Activated naive CD8-positive, alpha-beta T cell treated with anti-CD3 and anti-CD28 coated beads, Interleukin-2, amount 10 ng/mL, durations not matched to agents 7 days and 5 days (primary cell): ENCODE measurements around the gene CNTN4. TPM values are rescaled to one million over a fixed set of nuclear protein-coding genes. Genes with fewer than 3 reads are reported as not detected.

ENCODE experiments used
- ATAC-seq: fragments of 150-1000 bp; cut with Tn5 transposase; one replicate; pipeline ENCODE4 v1.10.0; 2021; ENCODE audit warnings: low read depth, moderate library complexity
- POLR2A ChIA-PET: fragments of 350-600 bp; sonication (Branson Sonifier 250); formaldehyde crosslinking; loops from one replicate; lab custom pipeline; 2021; ENCODE audit warnings: antibody characterized with exemption; lab: Charles Lee
- DNase-seq: peaks from one replicate; pipeline ENCODE4 v3.0.0; 2021
- H3K27ac Mint-ChIP-seq: one replicate; pipeline ENCODE4 v1.8.0; 2022; ENCODE audit warnings: mild to moderate bottlenecking, mixed read lengths
- H3K27me3 Mint-ChIP-seq: one replicate; pipeline ENCODE4 v1.8.0; 2022; ENCODE audit warnings: mild to moderate bottlenecking, moderate library complexity, mixed read lengths
- H3K36me3 Mint-ChIP-seq: one replicate; pipeline ENCODE4 v1.8.0; 2021; ENCODE audit warnings: mild to moderate bottlenecking, mixed read lengths
- H3K4me1 Mint-ChIP-seq: one replicate; pipeline ENCODE4 v1.8.0; 2021; ENCODE audit warnings: mixed read lengths
- H3K4me3 Mint-ChIP-seq: one replicate; pipeline ENCODE4 v1.8.0; 2022; ENCODE audit warnings: mild to moderate bottlenecking, moderate library complexity, mixed read lengths
- H3K9me3 Mint-ChIP-seq: one replicate; pipeline ENCODE4 v1.8.0; 2021; ENCODE audit warnings: mixed read lengths
- total RNA-seq, 2 experiments: library from RNA; stranded (reverse); gene quantifications; one replicate each; pipeline ENCODE4 v1.2.3, GENCODE V29; 2021

Gene CNTN4
- total RNA-seq, 2 experiments from 2014 or later = not detected

DNA sequence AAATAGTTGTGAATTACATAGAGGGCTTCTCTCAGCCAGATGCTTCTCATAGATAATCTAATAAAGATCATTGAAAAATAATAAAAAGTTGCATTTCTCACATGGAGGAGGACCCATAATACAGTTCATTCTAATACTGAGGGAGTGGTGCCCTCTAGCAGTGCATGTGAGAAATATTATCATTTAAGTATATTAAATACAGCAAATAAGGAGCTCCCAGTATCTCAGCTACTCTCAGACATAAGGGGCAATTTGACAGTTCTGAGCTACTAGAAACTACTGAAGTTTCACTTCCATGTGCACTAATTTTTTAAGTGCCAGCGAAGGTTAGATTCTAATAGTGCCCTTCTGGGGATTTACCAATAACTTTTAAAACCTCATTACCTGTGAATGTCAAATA is 823.2 kb downstream of the CNTN4 start:
- Mint-ChIP-seq H3K27ac (no peak overlapping the region), H3K27me3 (peaks cover 6% of the 10 kb centered on the region), H3K4me1 (peaks cover 1% of the 10 kb centered on the region), H3K36me3 (no peaks in the 10 kb centered on the region), H3K9me3 (no peaks in the 10 kb centered on the region), H3K4me3 (no peak overlapping the region)
- no peak for DNase-seq
- POLR2A ChIA-PET = no interaction called here
- no peak for ATAC-seq

- ATAC-seq (no peak), DNase-seq (no peak)
- Mint-ChIP-seq H3K9me3 (no peaks in the 10 kb centered on the region), H3K27me3 (peaks cover 10% of the 10 kb centered on the region), H3K27ac (no peak overlapping the region), H3K4me3 (no peak overlapping the region), H3K4me1 (peaks cover 1% of the 10 kb centered on the region), H3K36me3 (no peaks in the 10 kb centered on the region)
- POLR2A ChIA-PET = no interaction called here
These were observed 824.7 kb downstream of the CNTN4 start for GRCh38 chr3:2923390-2923789.

GRCh38 chr3:2927259-2927658 is 828.6 kb downstream of the CNTN4 start:
- Mint-ChIP-seq H3K4me3 (no peak overlapping the region), H3K4me1 (no peaks in the 10 kb centered on the region), H3K9me3 (no peaks in the 10 kb centered on the region), H3K27me3 (peaks cover 7% of the 10 kb centered on the region), H3K36me3 (no peaks in the 10 kb centered on the region), H3K27ac (no peak overlapping the region)
- no peak for DNase-seq
- POLR2A ChIA-PET = no interaction called here
- no peak for ATAC-seq

GRCh38 chr3:2929574-2929973 is 830.9 kb downstream of the CNTN4 start:
- ATAC-seq (no peak), DNase-seq (no peak)
- Mint-ChIP-seq H3K9me3 (no peaks in the 10 kb centered on the region), H3K36me3 (no peaks in the 10 kb centered on the region), H3K4me1 (no peaks in the 10 kb centered on the region), H3K4me3 (no peak overlapping the region), H3K27ac (no peak overlapping the region), H3K27me3 (peaks cover 7% of the 10 kb centered on the region)
- POLR2A ChIA-PET = no interaction called here

DNA sequence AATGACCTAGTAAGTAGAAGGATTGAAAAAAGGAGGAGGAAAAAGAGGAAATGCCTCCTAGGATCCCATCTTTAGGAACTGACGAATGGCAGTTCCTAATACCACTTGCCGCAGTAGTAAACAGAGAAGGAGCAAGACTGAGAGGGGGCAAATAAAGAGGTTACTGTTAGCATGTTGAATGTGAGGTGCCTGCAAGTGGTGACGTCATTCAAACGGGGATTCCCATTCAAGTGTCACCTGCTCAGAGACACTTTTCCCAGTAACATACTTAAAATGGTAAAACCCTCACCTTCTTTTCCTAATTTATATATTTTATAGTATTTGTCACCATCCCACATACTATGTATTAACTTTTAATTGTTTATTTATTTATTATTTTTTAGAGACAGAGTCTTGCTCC is 832.6 kb downstream of the CNTN4 start:
- Mint-ChIP-seq H3K9me3 (no peaks in the 10 kb centered on the region), H3K27me3 (peaks cover 4% of the 10 kb centered on the region), H3K27ac (no peak overlapping the region), H3K4me1 (no peaks in the 10 kb centered on the region), H3K36me3 (no peaks in the 10 kb centered on the region), H3K4me3 (no peak overlapping the region)
- POLR2A ChIA-PET = no interaction called here
- no peak for ATAC-seq
- no peak for DNase-seq

DNA sequence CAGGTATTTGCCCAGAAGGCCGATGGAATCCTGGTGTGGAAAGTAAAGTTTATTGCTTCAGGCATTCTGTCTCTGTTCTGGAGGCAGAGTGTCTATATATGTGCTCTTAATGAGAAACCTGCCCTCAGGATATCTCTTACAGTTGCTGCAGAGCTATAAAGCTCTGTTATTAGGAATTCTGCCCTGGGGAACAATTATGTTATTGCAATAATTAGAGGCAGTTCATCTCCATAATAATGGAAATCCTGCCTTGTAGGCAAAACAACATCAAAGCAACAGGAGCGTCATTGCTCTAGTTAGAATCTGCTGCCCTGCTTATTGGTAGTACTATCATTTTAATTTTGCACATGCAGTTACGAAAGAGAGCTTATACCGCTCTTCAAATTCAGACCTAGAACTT is 835.9 kb downstream of the CNTN4 start:
- Mint-ChIP-seq H3K27ac (no peak overlapping the region), H3K9me3 (no peaks in the 10 kb centered on the region), H3K4me1 (no peaks in the 10 kb centered on the region), H3K4me3 (no peak overlapping the region), H3K36me3 (no peaks in the 10 kb centered on the region), H3K27me3 (peaks cover 5% of the 10 kb centered on the region)
- DNase-seq = no peak
- no peak for ATAC-seq
- POLR2A ChIA-PET = no interaction called here

DNA sequence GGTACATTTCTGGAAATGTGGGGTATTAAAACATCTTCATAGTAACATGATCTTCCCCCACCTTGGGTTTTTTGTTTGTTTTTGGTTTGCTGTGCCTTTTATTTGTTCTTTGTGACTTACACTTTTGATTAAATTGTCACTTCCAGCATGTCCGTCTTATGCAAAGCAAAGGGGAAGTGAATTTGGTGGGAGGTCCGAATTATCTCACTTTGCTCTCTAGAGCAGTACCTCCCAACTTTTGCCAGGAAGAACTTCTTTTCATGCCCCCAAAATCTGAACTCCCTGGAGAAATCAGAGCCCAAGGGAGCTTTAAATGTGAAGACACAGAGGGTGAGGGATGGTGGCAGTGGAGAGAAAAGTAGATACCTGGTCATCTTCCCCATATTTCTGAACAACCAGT is 838.4 kb downstream of the CNTN4 start:
- no peak overlapping the region for H3K27ac Mint-ChIP-seq
- no peaks in the 10 kb centered on the region for H3K36me3 Mint-ChIP-seq
- H3K9me3 Mint-ChIP-seq = no peaks in the 10 kb centered on the region
- H3K27me3 Mint-ChIP-seq = peaks cover 5% of the 10 kb centered on the region
- no peak overlapping the region for H3K4me3 Mint-ChIP-seq
- no peaks in the 10 kb centered on the region for H3K4me1 Mint-ChIP-seq
- DNase-seq (no peak), ATAC-seq (no peak)
- POLR2A ChIA-PET = no interaction called here

GRCh38 chr3:2937592-2937991 is 838.9 kb downstream of the CNTN4 start:
- Mint-ChIP-seq H3K9me3 (no peaks in the 10 kb centered on the region), H3K4me3 (no peak overlapping the region)

DNA sequence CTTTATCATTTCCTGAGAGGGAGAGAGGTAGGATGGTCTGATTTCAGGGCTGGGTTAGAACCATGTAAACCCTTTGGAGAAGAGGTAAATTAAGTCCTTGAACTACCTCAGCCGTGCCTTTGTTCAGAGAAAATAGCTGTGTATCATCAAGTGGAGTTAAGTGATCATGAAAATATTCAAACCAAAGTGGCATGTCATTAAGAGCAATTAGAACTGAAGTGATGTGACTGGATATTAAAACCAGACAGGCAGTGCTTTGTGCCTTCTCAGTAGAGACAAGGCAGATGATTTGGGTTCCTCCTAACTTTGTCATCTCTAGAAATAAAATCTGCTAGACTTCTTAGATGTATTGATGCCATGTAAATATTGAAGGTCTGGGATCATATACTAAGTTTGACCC is 840.0 kb downstream of the CNTN4 start:
- no peak overlapping the region for H3K4me3 Mint-ChIP-seq
- ATAC-seq (no peak), DNase-seq (no peak)
- H3K27ac Mint-ChIP-seq = no peak overlapping the region
- peaks cover 5% of the 10 kb centered on the region for H3K27me3 Mint-ChIP-seq
- H3K9me3 Mint-ChIP-seq = no peaks in the 10 kb centered on the region
- no peaks in the 10 kb centered on the region for H3K36me3 Mint-ChIP-seq
- no peaks in the 10 kb centered on the region for H3K4me1 Mint-ChIP-seq
- POLR2A ChIA-PET = no interaction called here

More at GRCh38 chr3:2937592-2937991, 838.9 kb downstream of the CNTN4 start:
- POLR2A ChIA-PET = no interaction called here
- Mint-ChIP-seq H3K27ac (no peak overlapping the region), H3K27me3 (peaks cover 5% of the 10 kb centered on the region), H3K4me1 (no peaks in the 10 kb centered on the region), H3K36me3 (no peaks in the 10 kb centered on the region)
- DNase-seq (no peak), ATAC-seq (no peak)

- POLR2A ChIA-PET = no interaction called here
- no peak for ATAC-seq
- DNase-seq = no peak
- H3K27me3 Mint-ChIP-seq = peaks cover 7% of the 10 kb centered on the region
- H3K27ac Mint-ChIP-seq = no peak overlapping the region
- no peaks in the 10 kb centered on the region for H3K9me3 Mint-ChIP-seq
- no peak overlapping the region for H3K4me3 Mint-ChIP-seq
- no peaks in the 10 kb centered on the region for H3K4me1 Mint-ChIP-seq
- H3K36me3 Mint-ChIP-seq = no peaks in the 10 kb centered on the region
These were observed 841.4 kb downstream of the CNTN4 start for GRCh38 chr3:2940062-2940461.

DNA sequence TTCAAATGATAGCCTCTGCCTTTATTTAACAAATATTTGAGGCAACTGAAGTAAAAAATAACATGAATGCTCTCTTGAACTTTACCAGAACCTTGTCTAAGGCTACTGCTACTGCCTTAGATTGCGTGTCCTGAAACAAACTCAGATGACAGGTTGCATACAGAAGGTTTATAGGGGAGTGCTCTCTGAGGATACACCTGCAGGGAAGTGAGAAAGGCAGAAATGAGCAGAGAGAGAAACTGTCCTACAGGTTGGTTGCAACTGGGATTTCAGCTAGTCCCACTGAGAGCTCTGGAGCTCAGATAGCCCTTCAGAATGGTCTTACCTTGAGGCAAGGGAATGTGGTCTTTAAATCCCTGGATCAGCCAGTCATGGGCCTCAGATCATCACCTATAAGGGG is 846.0 kb downstream of the CNTN4 start:
- no peaks in the 10 kb centered on the region for H3K36me3 Mint-ChIP-seq
- no peak overlapping the region for H3K27ac Mint-ChIP-seq
- H3K4me3 Mint-ChIP-seq = no peak overlapping the region
- no peak for ATAC-seq
- DNase-seq = no peak
- no peaks in the 10 kb centered on the region for H3K9me3 Mint-ChIP-seq
- POLR2A ChIA-PET = no interaction called here
- H3K27me3 Mint-ChIP-seq = peaks cover 11% of the 10 kb centered on the region
- no peaks in the 10 kb centered on the region for H3K4me1 Mint-ChIP-seq

- Mint-ChIP-seq H3K4me1 (no peaks in the 10 kb centered on the region), H3K4me3 (no peak overlapping the region), H3K36me3 (no peaks in the 10 kb centered on the region), H3K9me3 (no peaks in the 10 kb centered on the region), H3K27me3 (peaks cover 11% of the 10 kb centered on the region), H3K27ac (no peak overlapping the region)
- POLR2A ChIA-PET = no interaction called here
- ATAC-seq (no peak), DNase-seq (no peak)
These were observed 846.5 kb downstream of the CNTN4 start for GRCh38 chr3:2945121-2945520.

DNA sequence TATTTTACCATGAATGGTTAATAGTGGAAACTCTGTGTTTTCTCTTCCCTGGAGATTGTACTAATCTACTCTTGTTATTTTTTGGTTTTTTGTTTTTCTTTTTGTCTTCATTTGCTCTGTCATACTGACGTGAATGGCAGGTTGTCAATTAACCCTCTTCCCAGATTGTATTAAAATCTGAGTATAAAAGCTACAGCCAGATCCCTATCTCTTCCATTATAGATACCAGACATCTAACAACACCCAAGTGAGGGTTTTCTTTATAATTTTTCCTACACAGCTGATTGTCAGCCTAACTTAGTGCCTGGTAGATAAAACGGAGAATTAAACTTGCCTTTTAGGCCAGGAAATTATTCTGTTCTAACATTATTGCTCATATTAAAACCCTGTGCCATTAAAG is 848.9 kb downstream of the CNTN4 start:
- Mint-ChIP-seq H3K9me3 (no peaks in the 10 kb centered on the region), H3K36me3 (no peaks in the 10 kb centered on the region), H3K4me1 (no peaks in the 10 kb centered on the region), H3K27ac (no peak overlapping the region), H3K4me3 (no peak overlapping the region), H3K27me3 (peaks cover 11% of the 10 kb centered on the region)
- POLR2A ChIA-PET = no interaction called here
- ATAC-seq (no peak), DNase-seq (no peak)

GRCh38 chr3:2948882-2949281 is 850.2 kb downstream of the CNTN4 start:
- no peak for ATAC-seq
- H3K4me3 Mint-ChIP-seq = no peak overlapping the region
- no peaks in the 10 kb centered on the region for H3K36me3 Mint-ChIP-seq
- no peaks in the 10 kb centered on the region for H3K9me3 Mint-ChIP-seq
- no peak overlapping the region for H3K27ac Mint-ChIP-seq
- POLR2A ChIA-PET = no interaction called here
- no peaks in the 10 kb centered on the region for H3K4me1 Mint-ChIP-seq
- no peak for DNase-seq
- H3K27me3 Mint-ChIP-seq = peaks cover 11% of the 10 kb centered on the region

DNA sequence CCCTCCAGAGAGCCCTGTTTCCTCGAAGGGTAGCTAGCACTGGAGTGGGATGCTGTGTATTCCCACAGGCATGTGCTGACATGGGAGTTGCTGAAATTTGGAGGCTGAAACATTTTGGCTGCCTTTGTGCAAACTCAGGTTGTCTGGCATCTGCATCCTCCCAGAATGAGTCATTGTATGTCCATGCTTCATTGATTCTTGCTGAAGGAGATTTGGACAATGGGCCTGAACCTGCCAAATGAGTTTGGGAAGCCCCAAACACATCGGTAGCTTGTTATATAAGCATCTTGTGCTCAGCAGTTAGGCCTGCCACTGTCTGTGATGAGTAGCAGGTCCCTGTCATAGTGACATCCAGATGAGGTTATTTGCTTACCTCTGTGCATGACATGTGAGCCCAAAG is 851.5 kb downstream of the CNTN4 start:
- Mint-ChIP-seq H3K4me1 (no peaks in the 10 kb centered on the region), H3K4me3 (no peak overlapping the region), H3K27me3 (peaks cover 8% of the 10 kb centered on the region), H3K9me3 (no peaks in the 10 kb centered on the region), H3K27ac (no peak overlapping the region), H3K36me3 (no peaks in the 10 kb centered on the region)
- POLR2A ChIA-PET = no interaction called here
- DNase-seq (no peak), ATAC-seq (no peak)
